Upper lobe of left lung (tissue), 4 donors: ENCODE results near the gene SH3PXD2A.

Experiments used
- CTCF ChIP-seq, 6 experiments: fragments of 450-650 bp in 4 of 6; fragments of 200-600 bp in 2 of 6; sonication (generic) in 2 of 6; IDR thresholded peaks; one replicate each; pipeline ENCODE4 v1.5.1; 2016 to 2019; ENCODE audit warnings: antibody characterized with exemption in 6 of 6
- EP300 ChIP-seq, 4 donors: sonication (generic); formaldehyde crosslinking; IDR thresholded peaks; one replicate each; pipeline ENCODE4 v1.5.1; 2017; ENCODE audit warnings: antibody characterized with exemption in 4 of 4, control low read depth in 2 of 4
- POLR2A ChIP-seq, 4 donors: fragments of 450-650 bp; IDR thresholded peaks; one replicate each; pipeline ENCODE4 v1.5.1; 2016 to 2017; ENCODE audit warnings: antibody characterized with exemption in 4 of 4, mild to moderate bottlenecking in 2 of 4
- POLR2AphosphoS5 ChIP-seq, 2 donors: sonication (generic); formaldehyde crosslinking; IDR thresholded peaks; one replicate each; pipeline ENCODE4 v1.5.1; 2017; ENCODE audit warnings: antibody characterized with exemption in 2 of 2

- TF ChIP-seq CTCF (IDR thresholded peaks at IDR 0.05) (no peak), POLR2A (IDR thresholded peaks at IDR 0.05) (no peak), POLR2AphosphoS5 (IDR thresholded peaks at IDR 0.05) (no peak), EP300 (IDR thresholded peaks at IDR 0.05) (no peak)
Measured at GRCh38 chr10:103545771-103546281, 309.6 kb downstream of the SH3PXD2A start.
